Neuronal stem cell (in vitro differentiated cells): Measurements from ENCODE around the gene LAMP2. TPM values are rescaled to one million over a fixed set of nuclear protein-coding genes. Genes with fewer than 3 reads are reported as not detected.

Experiments
- small RNA-seq: library from polyadenylated mRNA; stranded (forward); fragments of <200 nt; extraction: miRNeasy Mini kit (QIAGEN cat#:217004); gene quantifications from one replicate; pipeline ENCODE3, GENCODE V24; 2013; ENCODE audit not compliant: insufficient read depth

LAMP2 gene

Small RNA genes within 50 kb of the gene (small RNA-seq; reads per million reads assigned to genes)
- not detected for gene RNU7-37P
